HepG2 (cell line): ENCODE data around the gene SRSF7. TPM values are rescaled to one million over a fixed set of nuclear protein-coding genes. Genes with fewer than 3 reads are reported as not detected.
A peak's percentile ranks its signal among the peaks of the same experiment; 100 is the strongest.

Experiments
- ATF7 ChIP-seq, 2 experiments: fragments of 450-650 bp in 1 of 2; sonication (generic) in 1 of 2; formaldehyde crosslinking in 1 of 2; IDR thresholded peaks; 2 replicates each; pipeline versions ENCODE4 v1.4.0 to v1.6.1; 2016 to 2020; ENCODE audit warnings: antibody characterized with exemption in 1 of 2, mild to moderate bottlenecking in 1 of 2, missing genetic modification reagents in 1 of 2
- HCFC1 ChIP-seq: fragments of 150-350 bp; IDR thresholded peaks from 2 replicates; pipeline ENCODE4 v1.6.1; 2014; ENCODE audit warnings: low read depth, low read length
- KDM1A ChIP-seq: IDR thresholded peaks from 2 replicates; pipeline ENCODE4 v1.6.1; 2016; ENCODE audit warnings: missing compliant biosample characterization
- PRMT3 ChIP-seq: sonication (generic); formaldehyde crosslinking; IDR thresholded peaks from 2 replicates; pipeline ENCODE4 v1.8.1; 2022; ENCODE audit warnings: low read depth, mild to moderate bottlenecking, moderate library complexity, missing genetic modification reagents, borderline replicate concordance
- RBFOX2 ChIP-seq: fragments of 200-400 bp; formaldehyde crosslinking; IDR thresholded peaks from 2 replicates; pipeline ENCODE4 v1.6.1; 2017; ENCODE audit warnings: low read depth, mild to moderate bottlenecking, low read length
- REPIN1 ChIP-seq: sonication (generic); formaldehyde crosslinking; IDR thresholded peaks from 2 replicates; pipeline ENCODE4 v1.8.0; 2022; ENCODE audit warnings: missing genetic modification reagents, low read depth, mild to moderate bottlenecking, borderline replicate concordance
- SCMH1 ChIP-seq: sonication (generic); formaldehyde crosslinking; IDR thresholded peaks from 2 replicates; pipeline ENCODE4 v1.9.0; 2021; ENCODE audit warnings: missing genetic modification reagents, mild to moderate bottlenecking, borderline replicate concordance
- SOX5 ChIP-seq: IDR thresholded peaks from 2 replicates; pipeline ENCODE4 v1.6.1; 2016; ENCODE audit warnings: borderline replicate concordance
- ZNF326 ChIP-seq: sonication (generic); formaldehyde crosslinking; IDR thresholded peaks from 2 replicates; pipeline ENCODE4 v1.4.0; 2020; ENCODE audit warnings: missing genetic modification reagents, borderline replicate concordance
- ZNF33A ChIP-seq: sonication (generic); formaldehyde crosslinking; IDR thresholded peaks from 2 replicates; pipeline ENCODE4 v1.5.1; 2020; ENCODE audit warnings: missing genetic modification reagents, mild to moderate bottlenecking, moderate library complexity, borderline replicate concordance
- ZNF34 ChIP-seq: sonication (generic); formaldehyde crosslinking; IDR thresholded peaks from 2 replicates; pipeline ENCODE4 v1.4.0; 2020; ENCODE audit warnings: mild to moderate bottlenecking, missing genetic modification reagents, borderline replicate concordance
- ZNF350 ChIP-seq: sonication (generic); formaldehyde crosslinking; IDR thresholded peaks from 2 replicates; pipeline ENCODE4 v1.4.0; 2020; ENCODE audit warnings: mild to moderate bottlenecking, low read depth, missing genetic modification reagents, borderline replicate concordance
- ZNF543 ChIP-seq: sonication (generic); formaldehyde crosslinking; IDR thresholded peaks from 2 replicates; pipeline ENCODE4 v1.4.0; 2020; ENCODE audit warnings: mild to moderate bottlenecking, missing genetic modification reagents
- ZNF549 ChIP-seq: sonication (generic); formaldehyde crosslinking; IDR thresholded peaks from 2 replicates; pipeline ENCODE4 v1.5.0; 2020; ENCODE audit warnings: missing genetic modification reagents
- ZNF629 ChIP-seq: sonication (generic); formaldehyde crosslinking; conservative IDR thresholded peaks from 2 replicates; pipeline ENCODE4 v1.5.0; 2020; ENCODE audit warnings: missing genetic modification reagents
- ZNF678 ChIP-seq: sonication (generic); formaldehyde crosslinking; IDR thresholded peaks from 2 replicates; pipeline ENCODE4 v1.4.0; 2020; ENCODE audit warnings: mild to moderate bottlenecking, missing genetic modification reagents
- ZNF773 ChIP-seq: sonication (generic); formaldehyde crosslinking; IDR thresholded peaks from 2 replicates; pipeline ENCODE4 v1.4.0; 2020; ENCODE audit warnings: missing genetic modification reagents, borderline replicate concordance
- polyA plus RNA-seq, 8 experiments: library from polyadenylated mRNA; depleted of rRNA in 3 of 8; stranded (reverse) in 7 of 8; unstranded in 1 of 8; fragments of >200 nt; fragmentation: Illumina TruSeq in 4 of 8; extraction: Trizol in 4 of 8; gene quantifications; 2 replicates each; pipeline versions ENCODE4 v1.2.1 to v1.2.3, GENCODE V29; 2011 to 2016; ENCODE audit warnings: low read depth in 4 of 8, missing spikeins in 1 of 8, mixed read lengths in 1 of 8; ENCODE audit not compliant: insufficient read depth in 1 of 8
- total RNA-seq, 5 experiments: library from RNA; depleted of rRNA; stranded (reverse); fragments of >200 nt; fragmentation: Illumina TruSeq; extraction: Trizol; gene quantifications; 2 replicates each; pipeline ENCODE4 v1.2.3, GENCODE V29; 2016; ENCODE audit warnings: low read depth in 1 of 5
- TF ChIP-seq, protein P1 (sequence below): sonication (generic); formaldehyde crosslinking; IDR thresholded peaks from 2 replicates; pipeline ENCODE4 v1.9.0; 2022; ENCODE audit warnings: low read depth, missing genetic modification reagents
- TF ChIP-seq, protein P2 (sequence below): sonication (generic); formaldehyde crosslinking; IDR thresholded peaks from 2 replicates; pipeline ENCODE4 v1.5.1; 2020; ENCODE audit warnings: missing genetic modification reagents, mild to moderate bottlenecking, borderline replicate concordance
- TF ChIP-seq, protein P3 (sequence below): sonication (generic); formaldehyde crosslinking; conservative IDR thresholded peaks from 2 replicates; pipeline ENCODE4 v1.4.0; 2020; ENCODE audit warnings: missing genetic modification reagents
- TF ChIP-seq, protein P4 (sequence below): sonication (generic); formaldehyde crosslinking; IDR thresholded peaks from 2 replicates; pipeline ENCODE4 v1.5.1; 2020; ENCODE audit warnings: mild to moderate bottlenecking, moderate library complexity, missing genetic modification reagents

SRSF7 gene
- total and polyA plus RNA-seq, 2 of the 13 experiments (the other 11 are each of a cell fraction or from before 2014, with no cell fraction given): 172 to 275 TPM

DNA sequence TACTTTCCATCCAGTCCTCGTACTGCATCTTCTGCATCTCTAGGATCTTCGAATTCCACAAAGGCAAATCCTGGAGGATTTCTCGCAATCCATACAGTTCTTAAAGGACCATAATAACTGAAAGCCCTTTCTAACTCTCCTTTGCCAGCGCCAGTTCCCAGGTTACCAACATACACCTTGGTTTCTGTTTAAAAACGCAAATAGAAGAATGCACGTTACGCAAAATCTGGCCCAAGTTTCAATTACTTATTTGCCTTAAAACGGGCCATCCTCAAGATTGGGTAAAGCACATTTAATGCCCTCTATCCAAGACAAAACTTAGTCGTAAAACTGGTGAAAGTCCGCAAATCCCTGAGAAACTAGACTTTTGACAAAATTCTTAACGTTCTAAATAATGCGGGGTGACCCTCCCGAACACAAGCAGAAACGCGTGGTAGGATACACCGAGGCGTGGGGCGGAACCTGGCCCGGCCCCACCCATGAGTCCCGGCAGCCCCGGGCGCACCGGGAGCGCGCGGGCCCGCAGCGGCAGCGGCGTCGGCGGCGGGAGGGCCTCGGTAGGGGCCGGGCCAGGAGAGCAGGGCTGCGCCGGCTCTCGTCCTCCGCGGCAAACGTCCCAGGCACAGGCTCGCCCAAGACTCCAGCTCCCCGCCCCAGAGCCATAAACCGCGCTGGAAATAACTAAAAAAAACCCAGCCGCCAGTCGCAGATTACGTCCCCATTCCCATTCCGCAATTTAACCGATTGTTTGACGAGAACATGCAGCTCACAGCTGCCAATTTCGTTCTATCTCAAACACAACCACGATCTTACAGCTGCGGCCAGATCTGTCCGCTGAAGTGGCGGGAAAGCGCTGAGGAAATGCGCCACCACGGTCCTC is 910 bp downstream of the SRSF7 start (continued):
- TF ChIP-seq ZNF678 (CRISPR knock-in tag): peak; percentile 81; the same call in 1 of the 2 replicates
- TF ChIP-seq, protein P1, sequence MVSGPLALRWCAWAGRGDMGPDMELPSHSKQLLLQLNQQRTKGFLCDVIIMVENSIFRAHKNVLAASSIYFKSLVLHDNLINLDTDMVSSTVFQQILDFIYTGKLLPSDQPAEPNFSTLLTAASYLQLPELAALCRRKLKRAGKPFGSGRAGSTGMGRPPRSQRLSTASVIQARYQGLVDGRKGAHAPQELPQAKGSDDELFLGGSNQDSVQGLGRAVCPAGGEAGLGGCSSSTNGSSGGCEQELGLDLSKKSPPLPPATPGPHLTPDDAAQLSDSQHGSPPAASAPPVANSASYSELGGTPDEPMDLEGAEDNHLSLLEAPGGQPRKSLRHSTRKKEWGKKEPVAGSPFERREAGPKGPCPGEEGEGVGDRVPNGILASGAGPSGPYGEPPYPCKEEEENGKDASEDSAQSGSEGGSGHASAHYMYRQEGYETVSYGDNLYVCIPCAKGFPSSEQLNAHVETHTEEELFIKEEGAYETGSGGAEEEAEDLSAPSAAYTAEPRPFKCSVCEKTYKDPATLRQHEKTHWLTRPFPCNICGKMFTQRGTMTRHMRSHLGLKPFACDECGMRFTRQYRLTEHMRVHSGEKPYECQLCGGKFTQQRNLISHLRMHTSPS (CRISPR knock-in tag): no peak
- TF ChIP-seq, protein P2, sequence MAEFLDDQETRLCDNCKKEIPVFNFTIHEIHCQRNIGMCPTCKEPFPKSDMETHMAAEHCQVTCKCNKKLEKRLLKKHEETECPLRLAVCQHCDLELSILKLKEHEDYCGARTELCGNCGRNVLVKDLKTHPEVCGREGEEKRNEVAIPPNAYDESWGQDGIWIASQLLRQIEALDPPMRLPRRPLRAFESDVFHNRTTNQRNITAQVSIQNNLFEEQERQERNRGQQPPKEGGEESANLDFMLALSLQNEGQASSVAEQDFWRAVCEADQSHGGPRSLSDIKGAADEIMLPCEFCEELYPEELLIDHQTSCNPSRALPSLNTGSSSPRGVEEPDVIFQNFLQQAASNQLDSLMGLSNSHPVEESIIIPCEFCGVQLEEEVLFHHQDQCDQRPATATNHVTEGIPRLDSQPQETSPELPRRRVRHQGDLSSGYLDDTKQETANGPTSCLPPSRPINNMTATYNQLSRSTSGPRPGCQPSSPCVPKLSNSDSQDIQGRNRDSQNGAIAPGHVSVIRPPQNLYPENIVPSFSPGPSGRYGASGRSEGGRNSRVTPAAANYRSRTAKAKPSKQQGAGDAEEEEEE (CRISPR knock-in tag): no peak
- no peak for TF ChIP-seq ZNF326 (CRISPR knock-in tag)
- no peak for TF ChIP-seq SCMH1
- no peak for TF ChIP-seq SOX5 (CRISPR knock-in tag)
- no peak for TF ChIP-seq ATF7 (IDR thresholded peaks at IDR 0.05)
- TF ChIP-seq ATF7 (CRISPR knock-in tag; IDR thresholded peaks at IDR 0.05): no peak
- no peak for TF ChIP-seq ZNF549 (CRISPR knock-in tag)
- TF ChIP-seq ZNF350: no peak
- TF ChIP-seq REPIN1: no peak
- TF ChIP-seq, protein P3, sequence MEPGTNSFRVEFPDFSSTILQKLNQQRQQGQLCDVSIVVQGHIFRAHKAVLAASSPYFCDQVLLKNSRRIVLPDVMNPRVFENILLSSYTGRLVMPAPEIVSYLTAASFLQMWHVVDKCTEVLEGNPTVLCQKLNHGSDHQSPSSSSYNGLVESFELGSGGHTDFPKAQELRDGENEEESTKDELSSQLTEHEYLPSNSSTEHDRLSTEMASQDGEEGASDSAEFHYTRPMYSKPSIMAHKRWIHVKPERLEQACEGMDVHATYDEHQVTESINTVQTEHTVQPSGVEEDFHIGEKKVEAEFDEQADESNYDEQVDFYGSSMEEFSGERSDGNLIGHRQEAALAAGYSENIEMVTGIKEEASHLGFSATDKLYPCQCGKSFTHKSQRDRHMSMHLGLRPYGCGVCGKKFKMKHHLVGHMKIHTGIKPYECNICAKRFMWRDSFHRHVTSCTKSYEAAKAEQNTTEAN: no peak; the same call in 1 of the 2 replicates
- TF ChIP-seq HCFC1: no peak; the same call in 1 of the 2 replicates
- TF ChIP-seq ZNF34 (CRISPR knock-in tag): no peak
- TF ChIP-seq, protein P4, sequence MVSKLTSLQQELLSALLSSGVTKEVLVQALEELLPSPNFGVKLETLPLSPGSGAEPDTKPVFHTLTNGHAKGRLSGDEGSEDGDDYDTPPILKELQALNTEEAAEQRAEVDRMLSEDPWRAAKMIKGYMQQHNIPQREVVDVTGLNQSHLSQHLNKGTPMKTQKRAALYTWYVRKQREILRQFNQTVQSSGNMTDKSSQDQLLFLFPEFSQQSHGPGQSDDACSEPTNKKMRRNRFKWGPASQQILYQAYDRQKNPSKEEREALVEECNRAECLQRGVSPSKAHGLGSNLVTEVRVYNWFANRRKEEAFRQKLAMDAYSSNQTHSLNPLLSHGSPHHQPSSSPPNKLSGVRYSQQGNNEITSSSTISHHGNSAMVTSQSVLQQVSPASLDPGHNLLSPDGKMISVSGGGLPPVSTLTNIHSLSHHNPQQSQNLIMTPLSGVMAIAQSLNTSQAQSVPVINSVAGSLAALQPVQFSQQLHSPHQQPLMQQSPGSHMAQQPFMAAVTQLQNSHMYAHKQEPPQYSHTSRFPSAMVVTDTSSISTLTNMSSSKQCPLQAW: no peak; the same call in 1 of the 2 replicates
- no peak for TF ChIP-seq ZNF629 (CRISPR knock-in tag)
- TF ChIP-seq RBFOX2: peak; percentile 57
- TF ChIP-seq KDM1A (CRISPR knock-in tag): no peak
- no peak for TF ChIP-seq ZNF773 (CRISPR knock-in tag)
- no peak for TF ChIP-seq ZNF33A (CRISPR knock-in tag)
- no peak for TF ChIP-seq PRMT3 (CRISPR knock-in tag)
- no peak for TF ChIP-seq ZNF543 (CRISPR knock-in tag)
